SK-N-SH (cell line): ENCODE data around the gene AGBL3.

ENCODE experiments used
- CHD2 ChIP-seq: fragments of 150-350 bp; IDR thresholded peaks from 2 replicates; pipeline ENCODE4 v1.6.1; 2018; ENCODE audit warnings: low read length; ENCODE audit not compliant: partially characterized antibody
- CTCF ChIP-seq: fragments of 200-600 bp; sonication (generic); IDR thresholded peaks from 2 replicates; pipeline ENCODE4 v1.6.1; 2017; ENCODE audit warnings: antibody characterized with exemption, mild to moderate bottlenecking, moderate library complexity
- FOSL2 ChIP-seq: IDR thresholded peaks from 2 replicates; pipeline ENCODE4 v1.4.0; 2012; ENCODE audit warnings: low read depth, mild to moderate bottlenecking, moderate library complexity, borderline replicate concordance
- MEF2A ChIP-seq: IDR thresholded peaks from 2 replicates; pipeline ENCODE4 v1.4.0; 2012; ENCODE audit warnings: low read depth, borderline replicate concordance
- POLR2AphosphoS5 ChIP-seq: IDR thresholded peaks from 2 replicates; pipeline ENCODE4 v1.6.1; 2012; ENCODE audit warnings: low read depth, low read length
- SIN3A ChIP-seq: IDR thresholded peaks from 2 replicates; pipeline ENCODE4 v1.6.1; 2012; ENCODE audit warnings: low read depth, mild to moderate bottlenecking, low read length, moderate library complexity, borderline replicate concordance

- TF ChIP-seq FOSL2: no peak
- no peak for TF ChIP-seq CTCF
- TF ChIP-seq CHD2: no peak
- no peak for TF ChIP-seq POLR2AphosphoS5
- TF ChIP-seq SIN3A: no peak
- no peak for TF ChIP-seq MEF2A
Observed at GRCh38 chr7:135076882-135077281, 90.6 kb downstream of the AGBL3 start.
